Heart right ventricle (tissue), 16 donors: ENCODE data around the gene HPCA. TPM values are rescaled to one million over a fixed set of nuclear protein-coding genes. Genes with fewer than 3 reads are reported as not detected.

ENCODE experiments used
- ATAC-seq, 8 donors: fragments of 200-7000 bp; cut with Tn5 transposase; one replicate each; pipeline ENCODE4 v1.9.1; 2020; ENCODE audit warnings: mild to moderate bottlenecking in 8 of 8, moderate library complexity in 8 of 8, moderate number of reproducible peaks in 1 of 8
- DNase-seq, 2 donors: peaks; one replicate each; pipeline ENCODE4 v3.0.0-alpha.2; 2020
- H3K27ac ChIP-seq, 10 donors: fragments of 200-600 bp; sonication (generic) in 2 of 10; one replicate each; pipeline versions ENCODE4 v1.5.0 to v1.8.0; 2020 to 2022; ENCODE audit warnings: mild to moderate bottlenecking in 3 of 10
- H3K27me3 ChIP-seq, 7 donors: fragments of 200-600 bp; one replicate each; pipeline ENCODE4 v1.8.0; 2021 to 2022; ENCODE audit warnings: mild to moderate bottlenecking in 2 of 7
- H3K36me3 ChIP-seq, 9 donors: fragments of 200-600 bp; sonication (generic) in 1 of 9; one replicate each; pipeline versions ENCODE4 v1.5.0 to v1.8.0; 2020 to 2022; ENCODE audit warnings: mild to moderate bottlenecking in 2 of 9
- H3K4me1 ChIP-seq, 9 donors: fragments of 200-600 bp; sonication (generic) in 1 of 9; one replicate each; pipeline versions ENCODE4 v1.5.0 to v1.8.0; 2020 to 2022; ENCODE audit warnings: mild to moderate bottlenecking in 4 of 9
- H3K4me3 ChIP-seq, 10 donors: fragments of 200-600 bp; sonication (generic) in 2 of 10; one replicate each; pipeline versions ENCODE4 v1.5.0 to v1.8.0; 2020 to 2022; ENCODE audit warnings: mild to moderate bottlenecking in 7 of 10, moderate library complexity in 2 of 10
- H3K9me3 ChIP-seq, 11 donors: fragments of 200-600 bp in 10 of 11; sonication (generic) in 2 of 11; one replicate each; pipeline versions ENCODE4 v1.5.0 to v1.8.0; 2013 to 2022; ENCODE audit warnings: mild to moderate bottlenecking in 2 of 11, control low read depth in 1 of 11, moderate library complexity in 1 of 11
- WGBS, 2 donors: extraction: QIAGEN DNeasy Blood & Tissue Kit; methylation state at CpG; one replicate each; pipeline ENCODE4 v1.1.7; 2013; ENCODE audit warnings: inconsistent platforms in 1 of 2; 5-methylcytosine and 5-hydroxymethylcytosine counted together
- intact Hi-C, 10 donors: fragments of 100-400 bp; cut with DNase I; formaldehyde crosslinking; loops; one replicate each; pipeline versions ENCODE4 v1.11.1 to v1.14.2; 2022
- polyA plus RNA-seq, 2 donors: library from polyadenylated mRNA; stranded (reverse); fragments of 200-250 nt; gene quantifications; one replicate each; pipeline ENCODE4 v1.2.3, GENCODE V29; 2013
- total RNA-seq, 10 donors: library from RNA; stranded (reverse); fragmentation: NEBNext Ultra II Directional in 3 of 10; extraction: Animal tissue kit (Norgen Biotek cat#: 25700) in 3 of 10; gene quantifications; one replicate each; pipeline versions ENCODE4 v1.2.1 to v1.2.4, GENCODE V29; 2021 to 2023
- TF ChIP-seq, protein P1 (sequence below), 9 donors: fragments of 200-600 bp; sonication (generic) in 2 of 9; IDR thresholded peaks; one replicate each; pipeline versions ENCODE4 v1.5.0 to v1.8.0; 2021 to 2022; ENCODE audit warnings: antibody characterized with exemption in 9 of 9, mild to moderate bottlenecking in 5 of 9, moderate library complexity in 1 of 9
- donor health status: Arrhythmogenic right ventricular cardiomyopathy.
- donor health status: ischemic (EF 13 %, LVEDD 7.1; RV severe dilation, severe dysfunction).
- donor health status: healthy with polysubstance abuse.
- donor health status: DM: no; HTN: yes; CAD: no.
- donor health status: DM: no; HTN: no; CAD: no.
- donor health status: ischemic (EF 25% LVEDD 6.9; RV normal size, moderate dysfunction).
- donor health status: ischemic (EF 25% LVEDD 5.7; RV mildly dilated, moderate dysfunction).
- donor health status: healthy.
- donor health status: DM: yes; HTN: yes; CAD: no.
- donor health status: Ischemic cardiomyopathy.
- donor health status: ischemic (EF 35%, LVEDD 5.7; RV mildly dilated, moderate dysfunction).
- donor health status: nonischemic (EF 11% LVEDD 7.7; RV severe dilation, severe dysfunction).
- donor health status: DM: yes; HTN: yes; CAD: no.
- donor health status: PGD.
- donor health status: ischemic (EF 29% LVEDD 5.4; RV normal size, mild dysfunction).
- donor health status: nonischemic (EF 23%, LVEDD 6.1; RV moderate dilation, normal function).

The HPCA gene
- total and polyA plus RNA-seq, 12 donors: not detected

DNA sequence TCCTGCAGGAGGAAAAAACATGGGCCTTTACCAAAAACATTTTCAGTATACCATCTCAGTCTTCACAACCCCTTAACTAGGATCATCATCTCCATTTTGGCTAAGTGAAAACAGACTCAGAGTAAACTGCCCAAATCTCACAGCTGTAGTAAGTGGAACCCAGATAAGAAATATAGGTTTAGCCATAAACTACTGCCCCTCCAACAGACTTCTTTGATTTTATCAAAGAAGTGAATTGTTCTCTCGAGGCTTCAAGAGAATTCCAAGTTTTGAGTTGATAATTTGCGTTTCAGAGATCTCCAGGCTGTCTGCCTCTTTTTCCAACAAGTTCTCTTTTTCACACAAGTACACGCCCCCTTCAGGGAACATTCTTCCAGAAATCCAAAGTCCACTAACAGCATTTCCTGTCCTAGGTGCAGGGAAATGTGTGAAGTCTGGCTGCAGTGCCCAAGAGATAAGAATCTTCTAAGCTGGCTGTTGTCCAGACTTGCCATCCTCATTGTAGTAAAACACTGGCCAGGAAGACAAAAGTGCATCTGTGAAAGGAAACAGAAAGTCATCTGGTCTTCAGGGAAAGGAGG is 47.5 kb downstream of the HPCA start:
- H3K27me3 ChIP-seq: no peaks in the 10 kb centered on the region
- intact Hi-C loops: loop anchor here (1.0 to 10.0 kb wide), 15 partner anchors 71 to 153 kb away; partner anchors contain the start of gene AZIN2 (in 5 of the 10)
- 36 to 38% methylated on average over 3 of the region's 3 CpGs for WGBS, 2 donors
- peaks cover 0 to 45% (median 23%) of the 10 kb centered on the region in 9 donors for H3K36me3 ChIP-seq
- H3K27ac ChIP-seq: peak overlapping the region in 7 of 10 donors; percentile 3 to 74 (median 45)
- ATAC-seq: peak; percentile 28 to 70 (median 62)
- H3K4me3 ChIP-seq: no peak overlapping the region
- peak in 1 of 2 donors; percentile 38 for DNase-seq
- TF ChIP-seq, protein P1, sequence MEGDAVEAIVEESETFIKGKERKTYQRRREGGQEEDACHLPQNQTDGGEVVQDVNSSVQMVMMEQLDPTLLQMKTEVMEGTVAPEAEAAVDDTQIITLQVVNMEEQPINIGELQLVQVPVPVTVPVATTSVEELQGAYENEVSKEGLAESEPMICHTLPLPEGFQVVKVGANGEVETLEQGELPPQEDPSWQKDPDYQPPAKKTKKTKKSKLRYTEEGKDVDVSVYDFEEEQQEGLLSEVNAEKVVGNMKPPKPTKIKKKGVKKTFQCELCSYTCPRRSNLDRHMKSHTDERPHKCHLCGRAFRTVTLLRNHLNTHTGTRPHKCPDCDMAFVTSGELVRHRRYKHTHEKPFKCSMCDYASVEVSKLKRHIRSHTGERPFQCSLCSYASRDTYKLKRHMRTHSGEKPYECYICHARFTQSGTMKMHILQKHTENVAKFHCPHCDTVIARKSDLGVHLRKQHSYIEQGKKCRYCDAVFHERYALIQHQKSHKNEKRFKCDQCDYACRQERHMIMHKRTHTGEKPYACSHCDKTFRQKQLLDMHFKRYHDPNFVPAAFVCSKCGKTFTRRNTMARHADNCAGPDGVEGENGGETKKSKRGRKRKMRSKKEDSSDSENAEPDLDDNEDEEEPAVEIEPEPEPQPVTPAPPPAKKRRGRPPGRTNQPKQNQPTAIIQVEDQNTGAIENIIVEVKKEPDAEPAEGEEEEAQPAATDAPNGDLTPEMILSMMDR (IDR thresholded peaks at IDR 0.05): peak in 1 of 9 donors; percentile 28
- peaks cover 3 to 32% (median 14%) of the 10 kb centered on the region in 9 donors for H3K4me1 ChIP-seq
- H3K9me3 ChIP-seq: no peaks in the 10 kb centered on the region

DNA sequence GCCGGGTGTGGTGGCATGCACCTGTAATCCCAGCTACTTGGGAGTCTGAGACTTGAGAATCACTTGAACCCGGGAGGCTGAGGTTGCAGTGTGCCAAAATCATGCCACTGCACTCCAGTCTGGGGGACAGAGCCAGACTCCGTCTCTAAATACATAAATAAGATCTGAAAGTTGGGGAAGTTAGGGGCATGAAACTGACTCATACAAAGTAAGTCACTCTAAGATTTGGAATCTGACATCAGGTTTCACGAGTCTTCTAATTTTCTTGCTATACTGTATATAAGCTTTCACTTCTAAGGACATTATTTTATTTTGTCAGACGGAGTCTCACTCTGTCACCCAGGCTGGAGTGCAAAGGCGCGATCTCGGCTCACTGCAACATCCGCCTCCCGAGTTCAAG is 48.2 kb downstream of the HPCA start:
- intact Hi-C loops: loop anchor here in 8 of 10 donors (2.0 to 10.0 kb wide), 11 partner anchors 70 to 152 kb away; partner anchors contain the start of gene AZIN2 (in 5 of the 8)
- H3K4me3 ChIP-seq: no peak overlapping the region
- H3K27me3 ChIP-seq: no peaks in the 10 kb centered on the region
- TF ChIP-seq, protein P1 (IDR thresholded peaks at IDR 0.05): no peak
- peak overlapping the region in 6 of 10 donors; percentile 10 to 74 (median 44) for H3K27ac ChIP-seq
- peaks cover 0 to 52% (median 23%) of the 10 kb centered on the region in 9 donors for H3K36me3 ChIP-seq
- 94% methylated on average over 10 of the region's 10 CpGs for WGBS, 2 donors
- DNase-seq (no peak), ATAC-seq (no peak)
- peaks cover 3 to 40% (median 19%) of the 10 kb centered on the region in 9 donors for H3K4me1 ChIP-seq
- H3K9me3 ChIP-seq: no peaks in the 10 kb centered on the region

DNA sequence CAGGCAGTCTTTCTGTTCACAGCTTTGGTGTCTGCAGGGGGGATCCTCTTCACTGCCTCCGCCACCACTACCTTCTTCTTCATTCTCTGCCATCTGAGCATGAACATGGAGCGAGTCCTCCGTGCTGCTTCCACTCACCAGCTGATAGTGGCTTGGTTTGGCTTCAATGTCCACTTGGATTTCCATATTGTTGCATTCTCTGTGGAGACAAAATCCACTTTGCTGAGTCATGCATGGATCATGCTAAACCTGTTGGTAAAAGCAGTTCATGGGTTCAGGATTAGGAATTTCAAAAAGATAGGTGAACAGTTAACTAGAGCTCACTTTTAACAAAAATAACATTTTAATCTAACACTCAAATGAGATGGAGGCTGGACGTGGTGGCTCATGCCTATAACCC is 50.8 kb downstream of the HPCA start:
- TF ChIP-seq, protein P1 (IDR thresholded peaks at IDR 0.05): no peak
- no peak for DNase-seq
- H3K36me3 ChIP-seq: peaks cover 0 to 77% (median 29%) of the 10 kb centered on the region in 9 donors
- no peak overlapping the region for H3K27ac ChIP-seq
- H3K9me3 ChIP-seq: no peaks in the 10 kb centered on the region
- no peak for ATAC-seq
- no peak overlapping the region for H3K4me3 ChIP-seq
- H3K4me1 ChIP-seq: peaks cover 8 to 65% (median 26%) of the 10 kb centered on the region in 9 donors
- no peaks in the 10 kb centered on the region for H3K27me3 ChIP-seq
- intact Hi-C loops: loop anchor here in 6 of 10 donors (10.0 kb wide), 5 partner anchors 68 to 148 kb away; partner anchors contain the start of gene AZIN2 (in 3 of the 6)
- WGBS, 2 donors: 95 to 98% methylated on average over 4 of the region's 4 CpGs

DNA sequence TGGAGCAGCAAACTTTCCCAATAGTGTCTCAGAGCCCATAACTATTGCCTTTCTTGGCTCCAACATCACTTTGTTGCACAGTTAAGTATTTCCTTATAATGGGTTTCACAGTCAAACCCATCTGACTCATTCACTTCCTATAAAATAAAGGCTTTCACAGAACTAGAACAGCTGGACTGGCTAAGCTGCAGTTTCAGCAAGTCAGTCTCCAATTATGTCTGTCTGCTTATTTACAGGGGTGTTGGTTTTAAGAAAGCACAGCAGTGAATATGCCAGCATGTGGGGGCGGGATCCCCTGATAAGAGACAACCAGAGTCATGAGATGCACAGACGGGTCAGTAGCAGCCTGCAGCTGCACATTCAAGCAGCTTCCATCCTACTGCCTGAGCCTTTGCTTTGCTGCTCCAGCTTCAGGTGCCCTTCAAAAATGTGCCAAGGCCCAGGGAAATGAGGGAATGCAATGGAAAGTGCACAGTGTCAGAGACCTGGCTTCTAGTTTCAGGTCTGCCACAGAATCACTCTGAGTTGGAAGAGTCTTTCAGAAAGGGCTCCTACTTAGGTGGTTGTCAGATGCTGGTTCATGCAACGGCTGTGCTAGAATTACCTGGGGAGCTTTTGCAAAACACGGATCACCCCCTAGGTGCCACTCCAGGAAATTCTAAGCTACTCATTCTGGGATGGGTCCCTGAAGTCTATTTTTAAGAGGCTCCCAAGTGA is 53.5 kb downstream of the HPCA start:
- 58 to 60% methylated on average over 4 of the region's 4 CpGs for WGBS, 2 donors
- TF ChIP-seq, protein P1 (IDR thresholded peaks at IDR 0.05): no peak
- Histone ChIP-seq H3K4me3 (no peak overlapping the region), H3K4me1 (peaks cover 4 to 56% (median 16%) of the 10 kb centered on the region in 9 donors), H3K36me3 (peaks cover 0 to 100% (median 44%) of the 10 kb centered on the region in 9 donors), H3K27ac (peak overlapping the region in 6 of 10 donors; percentile 5 to 60 (median 34)), H3K27me3 (no peaks in the 10 kb centered on the region), H3K9me3 (no peaks in the 10 kb centered on the region)
- ATAC-seq: peak; percentile 74 to 92 (median 83)
- peak in 1 of 2 donors; percentile 73 for DNase-seq
- intact Hi-C loops: loop anchor here in 6 of 10 donors (10.0 kb wide), 5 partner anchors 65 to 145 kb away; partner anchors contain the start of gene AZIN2 (in 3 of the 6)
